ENCODE data around the gene MPHOSPH8.

DNA sequence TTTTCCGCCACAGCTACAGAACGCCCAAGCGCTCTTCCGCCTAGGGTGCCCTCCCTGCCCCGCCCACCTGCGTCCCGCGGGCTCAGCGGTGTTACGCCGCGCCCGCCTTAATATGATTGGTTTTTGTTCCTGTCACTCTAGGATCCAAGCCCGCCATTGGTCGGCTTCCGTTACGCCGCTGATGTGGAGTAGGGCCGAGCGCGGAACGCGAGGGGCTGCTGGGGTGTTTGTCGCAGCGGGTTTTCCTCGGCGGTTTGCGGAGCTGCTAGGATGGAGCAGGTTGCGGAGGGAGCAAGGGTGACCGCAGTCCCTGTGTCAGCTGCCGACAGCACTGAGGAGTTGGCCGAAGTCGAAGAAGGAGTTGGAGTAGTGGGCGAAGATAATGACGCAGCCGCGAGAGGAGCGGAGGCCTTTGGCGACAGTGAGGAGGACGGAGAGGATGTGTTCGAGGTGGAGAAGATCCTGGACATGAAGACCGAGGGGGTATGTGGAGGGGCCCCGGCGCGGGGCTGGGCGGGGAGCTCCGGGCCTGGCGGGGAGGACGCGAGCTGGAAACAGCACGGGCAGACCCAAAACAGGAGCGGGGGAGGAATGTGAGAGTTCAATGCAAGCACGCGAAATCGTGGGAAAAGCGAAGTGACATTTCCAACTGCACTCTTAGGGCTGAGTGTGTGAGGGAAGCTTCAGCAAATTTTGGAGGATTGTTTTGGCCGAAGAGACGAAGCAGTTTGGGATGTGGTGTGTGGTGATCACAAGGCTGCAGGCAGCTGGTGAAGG lies at the start of gene MPHOSPH8:
- TF ChIP-seq CTCF (IDR thresholded peaks at IDR 0.05; ENCODE audit: insufficient read depth, low read depth, low read length) (no peak), EZH2 (IDR thresholded peaks at IDR 0.05; ENCODE audit: insufficient read depth, low read length) (no peak)
